HepG2 (cell line): Measurements from ENCODE around the gene PLEKHH3. TPM values are rescaled to one million over a fixed set of nuclear protein-coding genes. Genes with fewer than 3 reads are reported as not detected.
A peak's percentile ranks its signal among the peaks of the same experiment; 100 is the strongest.

Source experiments
- ATAD3A ChIP-seq: sonication (generic); formaldehyde crosslinking; IDR thresholded peaks from 2 replicates; pipeline ENCODE4 v1.4.0; 2020; ENCODE audit warnings: missing genetic modification reagents
- GFI1 ChIP-seq: sonication (generic); formaldehyde crosslinking; IDR thresholded peaks from 2 replicates; pipeline ENCODE4 v1.5.0; 2020; ENCODE audit warnings: missing genetic modification reagents, mild to moderate bottlenecking, borderline replicate concordance
- KLF13 ChIP-seq: sonication (generic); formaldehyde crosslinking; IDR thresholded peaks from 2 replicates; pipeline ENCODE4 v1.4.0; 2020; ENCODE audit warnings: mild to moderate bottlenecking, missing genetic modification reagents
- MAFG ChIP-seq: sonication (generic); formaldehyde crosslinking; IDR thresholded peaks from 2 replicates; pipeline ENCODE4 v1.5.1; 2020; ENCODE audit warnings: mild to moderate bottlenecking, missing genetic modification reagents
- MAX ChIP-seq: IDR thresholded peaks from 2 replicates; pipeline ENCODE4 v1.6.1; 2012; ENCODE audit warnings: inconsistent platforms
- RARG ChIP-seq: sonication (generic); formaldehyde crosslinking; IDR thresholded peaks from 2 replicates; pipeline ENCODE4 v1.4.0; 2020; ENCODE audit warnings: low read depth, mild to moderate bottlenecking, missing genetic modification reagents
- RXRA ChIP-seq: sonication (generic); formaldehyde crosslinking; IDR thresholded peaks from 2 replicates; pipeline ENCODE4 v1.5.1; 2020; ENCODE audit warnings: missing genetic modification reagents
- ZBTB14 ChIP-seq: sonication (generic); formaldehyde crosslinking; IDR thresholded peaks from 2 replicates; pipeline ENCODE4 v1.4.0; 2020; ENCODE audit warnings: missing genetic modification reagents
- ZBTB42 ChIP-seq: sonication (generic); formaldehyde crosslinking; IDR thresholded peaks from 2 replicates; pipeline ENCODE4 v1.5.0; 2020; ENCODE audit warnings: mild to moderate bottlenecking, missing genetic modification reagents
- ZBTB7A ChIP-seq: sonication (generic); formaldehyde crosslinking; IDR thresholded peaks from 2 replicates; pipeline ENCODE4 v1.8.0; 2022; ENCODE audit warnings: mild to moderate bottlenecking, missing genetic modification reagents
- ZFYVE20 ChIP-seq: sonication (generic); formaldehyde crosslinking; IDR thresholded peaks from 2 replicates; pipeline ENCODE4 v1.8.0; 2023; ENCODE audit warnings: low read depth, mild to moderate bottlenecking, moderate library complexity, missing genetic modification reagents, borderline replicate concordance
- ZNF337 ChIP-seq: sonication (generic); formaldehyde crosslinking; IDR thresholded peaks from 2 replicates; pipeline ENCODE4 v1.5.1; 2020; ENCODE audit warnings: missing genetic modification reagents, low read depth, mild to moderate bottlenecking, borderline replicate concordance
- ZNF367 ChIP-seq: sonication (generic); formaldehyde crosslinking; IDR thresholded peaks from 2 replicates; pipeline ENCODE4 v1.4.0; 2020; ENCODE audit warnings: missing genetic modification reagents, borderline replicate concordance
- ZNF619 ChIP-seq: sonication (generic); formaldehyde crosslinking; IDR thresholded peaks from 2 replicates; pipeline ENCODE4 v1.4.0; 2020; ENCODE audit warnings: mild to moderate bottlenecking, missing genetic modification reagents
- ZNF629 ChIP-seq: sonication (generic); formaldehyde crosslinking; conservative IDR thresholded peaks from 2 replicates; pipeline ENCODE4 v1.5.0; 2020; ENCODE audit warnings: missing genetic modification reagents
- ZNF691 ChIP-seq: sonication (generic); formaldehyde crosslinking; IDR thresholded peaks from 2 replicates; pipeline ENCODE4 v1.4.0; 2020; ENCODE audit warnings: missing genetic modification reagents, low read depth, mild to moderate bottlenecking, borderline replicate concordance
- ZNF761 ChIP-seq: sonication (generic); formaldehyde crosslinking; conservative IDR thresholded peaks from 2 replicates; pipeline ENCODE4 v1.4.0; 2020; ENCODE audit warnings: mild to moderate bottlenecking, missing genetic modification reagents
- ZNF773 ChIP-seq: sonication (generic); formaldehyde crosslinking; IDR thresholded peaks from 2 replicates; pipeline ENCODE4 v1.4.0; 2020; ENCODE audit warnings: missing genetic modification reagents, borderline replicate concordance
- polyA plus RNA-seq, 8 experiments: library from polyadenylated mRNA; depleted of rRNA in 3 of 8; stranded (reverse) in 7 of 8; unstranded in 1 of 8; fragments of >200 nt; fragmentation: Illumina TruSeq in 4 of 8; extraction: Trizol in 4 of 8; gene quantifications; 2 replicates each; pipeline versions ENCODE4 v1.2.1 to v1.2.3, GENCODE V29; 2011 to 2016; ENCODE audit warnings: low read depth in 4 of 8, missing spikeins in 1 of 8, mixed read lengths in 1 of 8; ENCODE audit not compliant: insufficient read depth in 1 of 8
- total RNA-seq, 5 experiments: library from RNA; depleted of rRNA; stranded (reverse); fragments of >200 nt; fragmentation: Illumina TruSeq; extraction: Trizol; gene quantifications; 2 replicates each; pipeline ENCODE4 v1.2.3, GENCODE V29; 2016; ENCODE audit warnings: low read depth in 1 of 5
- TF ChIP-seq, protein P1 (sequence below): sonication (generic); formaldehyde crosslinking; IDR thresholded peaks from 2 replicates; pipeline ENCODE4 v1.4.0; 2020; ENCODE audit warnings: missing genetic modification reagents
- TF ChIP-seq, protein P2 (sequence below): sonication (generic); formaldehyde crosslinking; IDR thresholded peaks from 2 replicates; pipeline ENCODE4 v1.8.1; 2022; ENCODE audit warnings: low read depth, mild to moderate bottlenecking, missing genetic modification reagents
- TF ChIP-seq, protein P3 (sequence below): sonication (generic); formaldehyde crosslinking; IDR thresholded peaks from 2 replicates; pipeline ENCODE4 v1.8.0; 2022; ENCODE audit warnings: mild to moderate bottlenecking, missing genetic modification reagents; ENCODE audit not compliant: insufficient replicate concordance

PLEKHH3 gene
- total and polyA plus RNA-seq, 2 of the 13 experiments (the other 11 are each of a cell fraction or from before 2014, with no cell fraction given), result 6.0 to 19.9 TPM

GRCh38 chr17:42682722-42683403 lies 6.1 kb upstream of the PLEKHH3 start (continued):
- TF ChIP-seq MAFG (no peak), ZBTB7A (CRISPR knock-in tag) (no peak), ZNF629 (CRISPR knock-in tag) (no peak), MAX (no peak; the same call in 1 of the 2 replicates), ATAD3A (no peak), ZNF761 (CRISPR knock-in tag) (no peak), ZNF691 (CRISPR knock-in tag) (no peak), ZBTB42 (CRISPR knock-in tag) (no peak), GFI1 (CRISPR knock-in tag) (no peak; the same call in 1 of the 2 replicates), ZFYVE20 (no peak), RARG (no peak), KLF13 (CRISPR knock-in tag) (no peak), ZBTB14 (CRISPR knock-in tag) (peak; percentile 81), RXRA (CRISPR knock-in tag) (peak; percentile 58; the same call in 1 of the 2 replicates), ZNF367 (CRISPR knock-in tag) (no peak; the same call in 1 of the 2 replicates), ZNF337 (CRISPR knock-in tag) (0 out of 2 replicates have a peak, but pooled peaks have one; percentile 26), ZNF773 (CRISPR knock-in tag) (no peak), ZNF619 (peak; percentile 18; the same call in 1 of the 2 replicates)
- TF ChIP-seq, protein P1, sequence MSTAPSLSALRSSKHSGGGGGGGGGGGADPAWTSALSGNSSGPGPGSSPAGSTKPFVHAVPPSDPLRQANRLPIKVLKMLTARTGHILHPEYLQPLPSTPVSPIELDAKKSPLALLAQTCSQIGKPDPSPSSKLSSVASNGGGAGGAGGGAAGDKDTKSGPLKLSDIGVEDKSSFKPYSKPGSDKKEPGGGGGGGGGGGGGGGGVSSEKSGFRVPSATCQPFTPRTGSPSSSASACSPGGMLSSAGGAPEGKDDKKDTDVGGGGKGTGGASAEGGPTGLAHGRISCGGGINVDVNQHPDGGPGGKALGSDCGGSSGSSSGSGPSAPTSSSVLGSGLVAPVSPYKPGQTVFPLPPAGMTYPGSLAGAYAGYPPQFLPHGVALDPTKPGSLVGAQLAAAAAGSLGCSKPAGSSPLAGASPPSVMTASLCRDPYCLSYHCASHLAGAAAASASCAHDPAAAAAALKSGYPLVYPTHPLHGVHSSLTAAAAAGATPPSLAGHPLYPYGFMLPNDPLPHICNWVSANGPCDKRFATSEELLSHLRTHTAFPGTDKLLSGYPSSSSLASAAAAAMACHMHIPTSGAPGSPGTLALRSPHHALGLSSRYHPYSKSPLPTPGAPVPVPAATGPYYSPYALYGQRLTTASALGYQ (CRISPR knock-in tag), result no peak
- TF ChIP-seq, protein P2, sequence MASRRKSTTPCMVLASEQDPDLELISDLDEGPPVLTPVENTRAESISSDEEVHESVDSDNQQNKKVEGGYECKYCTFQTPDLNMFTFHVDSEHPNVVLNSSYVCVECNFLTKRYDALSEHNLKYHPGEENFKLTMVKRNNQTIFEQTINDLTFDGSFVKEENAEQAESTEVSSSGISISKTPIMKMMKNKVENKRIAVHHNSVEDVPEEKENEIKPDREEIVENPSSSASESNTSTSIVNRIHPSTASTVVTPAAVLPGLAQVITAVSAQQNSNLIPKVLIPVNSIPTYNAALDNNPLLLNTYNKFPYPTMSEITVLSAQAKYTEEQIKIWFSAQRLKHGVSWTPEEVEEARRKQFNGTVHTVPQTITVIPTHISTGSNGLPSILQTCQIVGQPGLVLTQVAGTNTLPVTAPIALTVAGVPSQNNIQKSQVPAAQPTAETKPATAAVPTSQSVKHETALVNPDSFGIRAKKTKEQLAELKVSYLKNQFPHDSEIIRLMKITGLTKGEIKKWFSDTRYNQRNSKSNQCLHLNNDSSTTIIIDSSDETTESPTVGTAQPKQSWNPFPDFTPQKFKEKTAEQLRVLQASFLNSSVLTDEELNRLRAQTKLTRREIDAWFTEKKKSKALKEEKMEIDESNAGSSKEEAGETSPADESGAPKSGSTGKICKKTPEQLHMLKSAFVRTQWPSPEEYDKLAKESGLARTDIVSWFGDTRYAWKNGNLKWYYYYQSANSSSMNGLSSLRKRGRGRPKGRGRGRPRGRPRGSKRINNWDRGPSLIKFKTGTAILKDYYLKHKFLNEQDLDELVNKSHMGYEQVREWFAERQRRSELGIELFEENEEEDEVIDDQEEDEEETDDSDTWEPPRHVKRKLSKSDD (CRISPR knock-in tag), result peak; percentile 78; the same call in 1 of the 2 replicates
- TF ChIP-seq, protein P3, sequence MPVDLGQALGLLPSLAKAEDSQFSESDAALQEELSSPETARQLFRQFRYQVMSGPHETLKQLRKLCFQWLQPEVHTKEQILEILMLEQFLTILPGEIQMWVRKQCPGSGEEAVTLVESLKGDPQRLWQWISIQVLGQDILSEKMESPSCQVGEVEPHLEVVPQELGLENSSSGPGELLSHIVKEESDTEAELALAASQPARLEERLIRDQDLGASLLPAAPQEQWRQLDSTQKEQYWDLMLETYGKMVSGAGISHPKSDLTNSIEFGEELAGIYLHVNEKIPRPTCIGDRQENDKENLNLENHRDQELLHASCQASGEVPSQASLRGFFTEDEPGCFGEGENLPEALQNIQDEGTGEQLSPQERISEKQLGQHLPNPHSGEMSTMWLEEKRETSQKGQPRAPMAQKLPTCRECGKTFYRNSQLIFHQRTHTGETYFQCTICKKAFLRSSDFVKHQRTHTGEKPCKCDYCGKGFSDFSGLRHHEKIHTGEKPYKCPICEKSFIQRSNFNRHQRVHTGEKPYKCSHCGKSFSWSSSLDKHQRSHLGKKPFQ (CRISPR knock-in tag), result peak; percentile 70
